ENCODE results near the gene HGD.

GRCh38 chr3:120622870-120623726, 58.9 kb downstream of the HGD start:
- TF ChIP-seq POLR2A (IDR thresholded peaks at IDR 0.05) (no peak), CTCF (IDR thresholded peaks at IDR 0.05) (no peak), POLR2AphosphoS5 (IDR thresholded peaks at IDR 0.05) (no peak)
